ENCODE data around the gene PLD5.

Gene PLD5

GRCh38 chr1:242240077-242240476, 284.4 kb downstream of the PLD5 start:
- Histone ChIP-seq H3K9me3 (replicated peaks; ENCODE audit: insufficient read depth, low read length) (no peaks in the 10 kb centered on the region), H3K9ac (ENCODE audit: low read length) (no peak overlapping the region), H4K20me1 (ENCODE audit: insufficient read depth, low read length) (no peaks in the 10 kb centered on the region), H3K27ac (ENCODE audit: low read length) (no peak overlapping the region), H3K36me3 (replicated peaks; ENCODE audit: insufficient read depth, low read length) (no peaks in the 10 kb centered on the region), H3F3A (ENCODE audit: insufficient read depth, low read length) (no peaks in the 10 kb centered on the region), H3K4me1 (ENCODE audit: low read length) (peaks cover 4% of the 10 kb centered on the region; the same call in 1 of the 2 replicates), H3K79me2 (ENCODE audit: low read length) (no peaks in the 10 kb centered on the region), H3K27me3 (replicated peaks; ENCODE audit: insufficient read depth, low read length) (no peaks in the 10 kb centered on the region), H2AFZ (ENCODE audit: low read length) (no peak overlapping the region), H3K4me2 (ENCODE audit: low read depth, low read length) (no peak overlapping the region), H3K9me2 (replicated peaks; ENCODE audit: insufficient read depth, low read length) (no peaks in the 10 kb centered on the region), H3K4me3 (ENCODE audit: low read length) (no peak overlapping the region)
- no peak for DNase-seq
- TF ChIP-seq EZH2 (optimal IDR thresholded peaks at IDR 0.05; ENCODE audit: low read depth, low read length) = no peak
- TF ChIP-seq CTCF (IDR thresholded peaks at IDR 0.05; ENCODE audit: low read length) = no peak
- TF ChIP-seq EZH2phosphoT487 (IDR thresholded peaks at IDR 0.05; ENCODE audit: low read length) = no peak

DNA sequence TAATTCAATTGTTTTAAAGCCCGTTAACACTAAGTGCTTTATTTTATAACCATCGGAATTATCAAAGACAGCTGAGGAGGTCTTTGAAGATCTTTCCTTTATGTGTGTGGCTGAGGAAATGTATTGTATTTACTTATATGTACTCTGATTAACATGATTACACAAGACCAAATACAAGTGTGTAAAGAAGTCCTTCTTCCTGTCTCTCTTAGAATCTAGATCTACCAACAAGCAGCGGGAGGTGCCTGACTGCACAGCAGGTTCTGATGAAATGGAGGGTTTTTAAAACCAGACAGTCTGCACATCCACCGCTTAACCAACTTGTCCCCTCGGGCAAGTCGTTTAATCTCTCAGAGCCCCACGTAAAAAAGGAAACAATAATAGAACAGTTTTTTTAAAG, 285.1 kb downstream of the PLD5 start:
- no peak overlapping the region for H3K4me3 ChIP-seq (ENCODE audit: low read length)
- H3K4me2 ChIP-seq (ENCODE audit: low read depth, low read length) = no peak overlapping the region
- no peaks in the 10 kb centered on the region for H3K27me3 ChIP-seq (replicated peaks; ENCODE audit: insufficient read depth, low read length)
- H2AFZ ChIP-seq (ENCODE audit: low read length) = no peak overlapping the region
- TF ChIP-seq EZH2 (optimal IDR thresholded peaks at IDR 0.05; ENCODE audit: low read depth, low read length) (no peak), EZH2phosphoT487 (IDR thresholded peaks at IDR 0.05; ENCODE audit: low read length) (no peak)
- no peaks in the 10 kb centered on the region for H3K9me3 ChIP-seq (replicated peaks; ENCODE audit: insufficient read depth, low read length)
- no peaks in the 10 kb centered on the region for H3K9me2 ChIP-seq (replicated peaks; ENCODE audit: insufficient read depth, low read length)
- peaks cover 4% of the 10 kb centered on the region; the same call in 1 of the 2 replicates for H3K4me1 ChIP-seq (ENCODE audit: low read length)
- no peaks in the 10 kb centered on the region for H3K79me2 ChIP-seq (ENCODE audit: low read length)
- no peaks in the 10 kb centered on the region for H4K20me1 ChIP-seq (ENCODE audit: insufficient read depth, low read length)
- no peaks in the 10 kb centered on the region for H3K36me3 ChIP-seq (replicated peaks; ENCODE audit: insufficient read depth, low read length)
- no peaks in the 10 kb centered on the region for H3F3A ChIP-seq (ENCODE audit: insufficient read depth, low read length)
- H3K9ac ChIP-seq (ENCODE audit: low read length) = no peak overlapping the region
- DNase-seq = no peak
- no peak overlapping the region for H3K27ac ChIP-seq (ENCODE audit: low read length)

DNA sequence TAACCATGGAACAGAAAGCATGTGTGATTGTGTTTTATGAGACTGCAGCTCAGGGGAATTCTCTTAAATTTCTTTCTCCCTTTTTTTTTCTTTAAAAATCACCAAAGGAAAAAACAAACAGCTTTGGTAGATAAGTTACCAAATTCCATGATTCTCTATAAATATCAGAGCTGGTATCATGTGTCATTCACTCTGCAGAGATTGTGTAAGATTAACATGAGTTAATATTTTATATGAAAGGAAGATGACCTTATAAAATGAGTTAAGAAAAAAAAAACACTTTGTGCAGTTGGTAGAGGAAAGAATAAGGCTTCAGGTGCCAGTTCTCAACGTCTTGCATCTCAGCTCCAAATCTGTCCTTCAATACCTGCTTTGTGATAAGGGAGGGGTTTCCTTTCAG, 287.4 kb downstream of the PLD5 start:
- TF ChIP-seq EZH2 (optimal IDR thresholded peaks at IDR 0.05; ENCODE audit: low read depth, low read length) (no peak), CTCF (IDR thresholded peaks at IDR 0.05; ENCODE audit: low read length) (no peak), EZH2phosphoT487 (IDR thresholded peaks at IDR 0.05; ENCODE audit: low read length) (no peak)
- Histone ChIP-seq H3K9ac (ENCODE audit: low read length) (no peak overlapping the region), H3K36me3 (replicated peaks; ENCODE audit: insufficient read depth, low read length) (no peaks in the 10 kb centered on the region), H3K79me2 (ENCODE audit: low read length) (no peaks in the 10 kb centered on the region), H3K4me2 (ENCODE audit: low read depth, low read length) (no peak overlapping the region), H3K27ac (ENCODE audit: low read length) (no peak overlapping the region), H2AFZ (ENCODE audit: low read length) (no peak overlapping the region), H3K9me2 (replicated peaks; ENCODE audit: insufficient read depth, low read length) (no peaks in the 10 kb centered on the region), H3F3A (ENCODE audit: insufficient read depth, low read length) (no peaks in the 10 kb centered on the region), H4K20me1 (ENCODE audit: insufficient read depth, low read length) (no peaks in the 10 kb centered on the region), H3K4me1 (ENCODE audit: low read length) (no peaks in the 10 kb centered on the region), H3K9me3 (replicated peaks; ENCODE audit: insufficient read depth, low read length) (no peaks in the 10 kb centered on the region), H3K27me3 (replicated peaks; ENCODE audit: insufficient read depth, low read length) (no peaks in the 10 kb centered on the region), H3K4me3 (ENCODE audit: low read length) (no peak overlapping the region)
- DNase-seq = no peak

GRCh38 chr1:242228991-242229390, 295.5 kb downstream of the PLD5 start:
- TF ChIP-seq CTCF (IDR thresholded peaks at IDR 0.05; ENCODE audit: low read length) = no peak
- no peak for TF ChIP-seq EZH2 (optimal IDR thresholded peaks at IDR 0.05; ENCODE audit: low read depth, low read length)
- TF ChIP-seq EZH2phosphoT487 (IDR thresholded peaks at IDR 0.05; ENCODE audit: low read length) = no peak
- Histone ChIP-seq H3K4me3 (ENCODE audit: low read length) (no peak overlapping the region), H3K4me1 (ENCODE audit: low read length) (no peaks in the 10 kb centered on the region), H4K20me1 (ENCODE audit: insufficient read depth, low read length) (no peaks in the 10 kb centered on the region), H3K27me3 (replicated peaks; ENCODE audit: insufficient read depth, low read length) (no peaks in the 10 kb centered on the region), H2AFZ (ENCODE audit: low read length) (no peak overlapping the region), H3K79me2 (ENCODE audit: low read length) (no peaks in the 10 kb centered on the region), H3K9ac (ENCODE audit: low read length) (no peak overlapping the region), H3K27ac (ENCODE audit: low read length) (no peak overlapping the region), H3K36me3 (replicated peaks; ENCODE audit: insufficient read depth, low read length) (no peaks in the 10 kb centered on the region), H3K4me2 (ENCODE audit: low read depth, low read length) (no peak overlapping the region), H3K9me2 (replicated peaks; ENCODE audit: insufficient read depth, low read length) (no peaks in the 10 kb centered on the region), H3F3A (ENCODE audit: insufficient read depth, low read length) (no peaks in the 10 kb centered on the region), H3K9me3 (replicated peaks; ENCODE audit: insufficient read depth, low read length) (no peaks in the 10 kb centered on the region)
- no peak for DNase-seq

Measured in MM.1S (cell line).